GM20000 (cell line): Measurements from ENCODE around the gene TOPBP1.

ENCODE experiments used
- DNase-seq: peaks from one replicate; pipeline ENCODE4 v3.0.0; 2012; ENCODE audit warnings: low spot score
- CTCF ChIP-seq: IDR thresholded peaks from 2 replicates; pipeline ENCODE4 v1.5.1; 2012; ENCODE audit warnings: mild to moderate bottlenecking, control low read depth; ENCODE audit errors: extremely low read depth, missing control alignments

The TOPBP1 gene

DNA sequence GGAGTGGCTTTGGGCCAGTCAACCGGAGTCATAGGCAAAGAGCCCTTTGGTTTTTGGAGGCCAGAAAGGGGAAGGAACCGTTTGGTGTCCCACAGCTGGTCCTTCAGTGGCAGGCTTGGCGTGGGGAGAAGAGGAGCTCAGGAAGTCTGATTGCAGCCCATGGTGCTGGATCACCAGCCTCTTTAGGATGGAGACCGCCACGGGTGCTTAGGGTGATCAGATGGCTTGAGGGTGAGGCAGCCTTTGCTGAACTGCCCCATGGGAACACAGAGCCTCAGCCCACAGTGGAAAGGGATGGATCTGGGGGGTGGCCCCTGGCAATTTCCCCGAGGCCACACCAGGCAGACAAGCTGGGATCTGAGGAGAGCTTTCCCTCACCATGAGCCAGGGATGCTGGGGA is 38.6 kb upstream of the TOPBP1 start:
- no peak for DNase-seq
- TF ChIP-seq CTCF, result no peak

- no peak for DNase-seq
- no peak for TF ChIP-seq CTCF
These were observed 38.2 kb upstream of the TOPBP1 start for GRCh38 chr3:133699903-133700302.

DNA sequence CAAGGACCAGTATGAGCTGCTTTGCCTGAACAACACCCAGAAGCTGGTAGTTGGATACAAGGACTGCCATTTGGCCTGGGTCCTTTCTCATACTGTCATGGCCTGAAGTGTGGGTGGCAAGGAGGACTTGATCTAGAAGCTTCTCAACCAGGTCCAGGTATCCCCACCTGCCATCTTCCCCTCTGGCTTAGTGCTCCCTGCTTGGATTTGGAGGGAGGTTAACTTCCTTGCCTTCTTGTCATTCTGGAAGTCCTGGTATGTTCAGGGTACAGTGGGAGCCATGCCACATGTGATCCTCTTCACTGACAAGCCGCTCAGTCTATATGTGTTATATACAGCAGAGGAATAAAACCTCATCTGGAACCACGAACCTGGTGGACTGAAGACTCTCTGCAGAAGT is 37.7 kb upstream of the TOPBP1 start:
- no peak for TF ChIP-seq CTCF
- no peak for DNase-seq

DNA sequence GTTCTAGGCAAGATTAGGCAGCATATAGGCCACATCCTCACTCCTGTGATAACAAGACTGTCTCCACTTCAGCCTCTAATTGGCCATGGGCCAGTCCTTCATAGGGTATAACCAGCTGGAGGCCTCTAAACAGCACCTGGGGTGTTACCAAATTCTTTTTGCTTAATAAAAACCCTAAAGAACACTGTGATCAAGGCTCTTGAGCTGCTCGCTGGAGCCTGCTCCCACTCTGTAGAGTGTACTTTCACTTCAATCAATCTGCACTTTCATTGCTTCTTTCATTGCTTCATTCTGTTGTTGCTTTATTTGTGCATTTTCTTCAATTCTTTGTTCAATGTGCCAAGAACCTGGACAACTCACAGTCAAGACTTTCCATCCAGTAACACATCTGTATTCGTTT is 36.2 kb upstream of the TOPBP1 start:
- TF ChIP-seq CTCF, result no peak
- no peak for DNase-seq

DNA sequence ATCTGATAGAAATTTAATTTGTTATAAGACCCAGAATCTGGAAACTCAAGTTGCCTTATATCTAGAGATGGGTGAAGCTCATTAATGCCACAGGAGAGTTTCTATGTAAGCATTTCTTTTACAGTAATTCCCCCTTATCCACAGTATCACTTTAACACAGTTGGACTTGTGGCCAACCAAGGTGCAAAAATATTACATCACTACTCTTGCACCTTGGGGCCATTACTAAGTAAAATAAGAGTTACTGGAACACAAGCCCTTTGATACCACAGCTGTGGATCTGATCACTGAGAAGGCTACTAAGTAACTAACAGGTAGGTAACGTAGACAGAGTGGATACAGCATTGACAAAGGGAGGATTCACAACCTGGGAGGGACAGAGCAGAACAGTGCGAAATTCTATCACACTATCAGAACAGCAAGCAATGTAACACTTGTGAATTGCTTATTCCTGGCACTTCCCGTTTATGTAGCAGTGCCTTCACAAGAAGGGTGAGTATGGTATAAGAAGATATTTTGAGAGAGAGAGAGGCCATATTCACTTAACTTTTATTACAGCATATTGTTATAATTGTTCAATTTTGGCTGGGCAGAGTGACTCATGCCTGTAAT is 33.9 kb upstream of the TOPBP1 start:
- DNase-seq, result no peak
- no peak for TF ChIP-seq CTCF

GRCh38 chr3:133694288-133695268 is 32.8 kb upstream of the TOPBP1 start:
- no peak for DNase-seq

More at GRCh38 chr3:133694288-133695268, 32.8 kb upstream of the TOPBP1 start:
- TF ChIP-seq CTCF, result no peak
